ENCODE measurements around the gene IL4I1.

The IL4I1 gene

DNA sequence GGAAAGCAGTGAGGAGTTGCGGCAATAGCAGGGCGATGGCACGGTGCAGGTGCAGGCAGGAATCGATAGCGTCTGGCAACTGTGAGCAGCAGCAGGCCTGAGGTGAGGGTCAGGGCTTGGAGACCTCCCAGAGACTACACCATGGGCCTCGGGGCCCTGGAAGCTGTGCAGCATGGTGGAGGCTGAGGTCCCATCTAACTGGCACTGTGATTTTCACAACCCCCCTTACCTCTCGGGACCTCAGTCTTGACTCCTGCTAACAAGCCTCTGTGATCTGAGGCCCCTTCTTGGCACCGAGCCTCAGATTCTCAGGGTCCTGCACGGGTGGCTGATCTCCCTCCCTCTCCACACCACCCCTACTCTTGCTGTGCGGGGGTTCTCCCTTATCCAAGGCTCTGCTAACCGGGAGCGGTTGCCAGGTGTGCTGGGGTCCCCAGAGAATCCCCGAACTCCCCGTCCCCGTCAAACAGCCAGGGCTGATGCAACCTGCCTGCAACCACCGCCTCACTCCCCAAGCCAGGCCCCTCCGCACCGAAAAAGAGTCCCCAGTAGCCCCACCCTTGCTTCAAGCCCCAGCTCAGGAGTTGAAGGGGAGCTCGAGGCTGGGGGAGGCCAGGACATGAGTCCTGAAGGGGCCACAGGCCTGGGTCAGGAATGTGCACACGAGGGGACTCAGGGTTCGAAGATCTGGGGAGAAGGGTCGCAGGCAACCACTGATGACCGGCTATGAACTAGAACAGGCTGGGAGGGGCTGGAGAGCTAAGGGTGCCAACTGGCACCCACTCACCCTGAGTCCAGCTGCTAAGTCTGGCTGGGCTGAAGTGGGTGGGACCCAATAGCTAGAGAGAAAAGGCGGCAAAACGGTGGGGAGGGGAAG, 27.6 kb upstream of the IL4I1 start:
- DNase-seq (ENCODE audit: low read depth, low spot score), result no peak

DNA sequence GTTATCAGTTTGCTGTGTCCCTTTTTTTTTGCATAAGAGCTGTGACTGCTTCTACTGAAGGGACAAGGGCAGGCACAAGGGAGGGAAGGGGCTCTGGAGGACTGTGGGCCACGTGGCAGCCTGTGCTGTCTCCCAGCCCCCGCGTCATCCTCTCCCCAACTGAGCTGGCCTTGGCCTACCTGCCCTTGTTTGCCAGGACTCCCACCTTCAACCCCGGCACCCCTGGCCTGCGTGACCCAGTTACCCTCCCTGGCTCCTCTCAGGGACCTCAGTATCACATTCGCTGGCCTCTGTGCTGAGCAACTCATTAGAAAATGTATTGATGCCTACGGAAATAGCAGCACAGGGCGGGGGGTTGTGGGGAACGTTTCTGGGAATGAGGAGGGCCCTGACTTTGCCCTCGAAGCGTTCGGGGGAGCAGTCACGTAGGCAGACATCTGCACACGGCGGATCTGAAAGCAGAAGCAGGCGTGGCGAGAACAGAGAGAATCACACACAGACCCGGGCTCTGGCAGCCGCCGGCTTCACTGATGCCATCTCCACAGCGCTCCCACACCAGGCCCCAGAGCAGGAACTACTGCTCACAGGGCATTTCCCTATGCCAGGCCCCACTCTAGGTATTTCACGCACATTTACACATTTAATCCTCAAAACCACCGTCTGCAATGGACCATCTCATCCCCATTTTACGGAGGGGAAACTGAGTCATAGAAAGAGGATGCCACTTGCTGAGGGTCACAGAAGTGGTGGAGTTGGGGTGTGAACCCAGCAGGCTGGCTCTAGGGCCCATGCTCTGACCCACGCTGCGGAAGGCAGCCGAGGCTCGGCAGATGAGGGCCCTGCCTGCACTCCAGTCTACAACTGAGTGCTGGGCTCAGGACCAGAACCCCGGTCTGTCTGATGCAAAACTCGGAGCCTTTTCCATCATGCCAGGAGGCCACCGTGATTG, 26.6 kb upstream of the IL4I1 start:
- no peak for DNase-seq (ENCODE audit: low read depth, low spot score)

DNA sequence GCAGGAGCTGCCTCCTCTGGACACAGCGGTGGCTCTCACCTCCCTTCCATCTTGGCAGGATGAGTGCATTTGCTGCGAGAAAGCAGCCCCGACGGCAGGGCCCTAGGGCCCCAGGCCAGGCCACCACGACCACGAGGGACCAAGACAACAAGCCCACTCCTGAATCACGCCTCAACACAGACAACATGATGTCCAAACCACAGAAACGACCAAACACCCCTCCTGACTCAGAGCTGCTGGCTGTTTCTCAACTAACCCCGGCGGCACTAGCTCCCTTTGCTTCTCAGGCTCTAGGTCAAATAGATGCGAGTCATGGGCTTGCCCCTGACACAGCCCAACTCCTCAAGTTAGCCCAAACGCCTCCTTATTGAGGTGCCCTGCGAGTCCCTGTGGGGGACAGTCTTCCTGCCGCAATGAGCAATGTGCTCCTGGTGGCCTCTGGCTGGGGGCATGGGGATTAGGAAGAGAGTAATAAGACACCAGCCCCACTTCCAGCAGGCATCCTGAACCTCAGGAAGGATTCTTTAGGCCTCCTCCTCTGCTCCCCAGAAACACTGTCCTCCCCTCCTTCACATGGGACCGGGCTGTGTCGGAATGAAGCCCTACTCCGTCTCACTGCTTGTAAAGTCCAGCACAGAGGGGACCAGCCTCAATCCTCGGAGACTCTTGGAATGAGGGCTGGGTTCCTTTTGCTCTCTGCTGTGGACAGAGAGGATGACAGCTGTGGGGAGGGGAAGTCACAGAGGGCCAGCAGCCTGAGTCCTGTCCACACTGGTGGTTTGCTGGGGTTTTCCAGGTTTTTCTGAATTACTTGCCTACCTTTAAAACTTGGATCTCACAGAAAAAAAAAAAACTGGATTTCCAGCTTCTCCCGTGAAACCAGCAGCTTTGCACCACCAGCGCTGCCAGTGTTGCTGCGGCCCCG, 25.4 kb upstream of the IL4I1 start:
- no peak for DNase-seq (ENCODE audit: low read depth, low spot score)

DNA sequence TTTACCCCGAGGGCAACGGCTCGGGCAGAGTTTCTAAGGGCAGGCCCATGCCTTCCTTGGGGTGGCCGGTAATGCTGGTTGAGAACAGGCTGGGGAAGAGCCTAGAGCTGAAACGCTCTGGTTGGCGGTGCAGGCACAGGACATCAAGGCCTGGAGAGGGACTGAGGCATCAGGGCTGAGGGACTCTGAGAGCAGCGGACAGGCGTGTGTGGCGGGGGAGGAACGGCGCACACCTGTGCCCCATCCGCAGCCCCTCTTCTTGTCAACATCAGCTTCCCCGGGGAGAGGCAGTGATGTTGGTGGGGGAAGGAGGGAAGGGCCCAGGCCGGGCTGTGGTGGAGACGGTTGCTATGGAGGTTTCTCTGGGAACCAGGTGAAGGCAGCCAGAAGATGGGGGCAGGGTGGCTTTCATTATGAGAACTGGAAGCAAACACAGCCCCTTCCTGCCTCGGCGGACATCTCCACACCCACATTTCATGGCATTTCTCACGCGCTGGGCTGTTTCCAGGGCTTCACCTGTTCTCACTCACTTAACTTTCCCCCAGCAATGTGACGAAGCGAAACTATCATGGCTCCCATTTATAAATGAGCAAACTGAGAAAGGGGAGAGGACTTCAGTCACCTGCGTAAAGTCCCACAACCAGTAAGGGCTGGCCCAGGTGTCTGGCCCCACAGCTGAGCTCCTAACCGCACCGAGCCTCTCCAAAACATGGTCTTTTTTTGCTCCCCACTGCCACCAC, 24.1 kb upstream of the IL4I1 start:
- no peak for DNase-seq (ENCODE audit: low read depth, low spot score)

DNA sequence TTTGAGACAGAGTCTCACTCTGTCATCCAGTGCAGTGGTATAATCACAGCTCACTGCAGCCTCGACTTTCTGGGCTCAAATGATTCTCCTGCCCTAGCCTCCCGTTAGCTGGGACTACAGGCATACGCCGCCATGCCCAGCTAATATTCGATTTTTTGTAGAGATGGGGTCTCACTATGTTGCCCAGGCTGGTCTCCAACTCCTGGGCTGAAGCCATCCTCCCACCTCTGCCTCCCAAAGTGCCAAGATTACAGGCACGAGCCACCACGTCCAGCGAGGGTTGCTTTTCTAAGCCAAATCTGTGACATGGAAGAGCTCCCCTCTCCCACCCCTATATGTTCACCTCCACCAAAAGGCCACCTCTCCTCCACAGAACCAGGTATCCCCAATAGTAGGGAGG, 21.4 kb upstream of the IL4I1 start:
- DNase-seq (ENCODE audit: low read depth, low spot score), result no peak

DNA sequence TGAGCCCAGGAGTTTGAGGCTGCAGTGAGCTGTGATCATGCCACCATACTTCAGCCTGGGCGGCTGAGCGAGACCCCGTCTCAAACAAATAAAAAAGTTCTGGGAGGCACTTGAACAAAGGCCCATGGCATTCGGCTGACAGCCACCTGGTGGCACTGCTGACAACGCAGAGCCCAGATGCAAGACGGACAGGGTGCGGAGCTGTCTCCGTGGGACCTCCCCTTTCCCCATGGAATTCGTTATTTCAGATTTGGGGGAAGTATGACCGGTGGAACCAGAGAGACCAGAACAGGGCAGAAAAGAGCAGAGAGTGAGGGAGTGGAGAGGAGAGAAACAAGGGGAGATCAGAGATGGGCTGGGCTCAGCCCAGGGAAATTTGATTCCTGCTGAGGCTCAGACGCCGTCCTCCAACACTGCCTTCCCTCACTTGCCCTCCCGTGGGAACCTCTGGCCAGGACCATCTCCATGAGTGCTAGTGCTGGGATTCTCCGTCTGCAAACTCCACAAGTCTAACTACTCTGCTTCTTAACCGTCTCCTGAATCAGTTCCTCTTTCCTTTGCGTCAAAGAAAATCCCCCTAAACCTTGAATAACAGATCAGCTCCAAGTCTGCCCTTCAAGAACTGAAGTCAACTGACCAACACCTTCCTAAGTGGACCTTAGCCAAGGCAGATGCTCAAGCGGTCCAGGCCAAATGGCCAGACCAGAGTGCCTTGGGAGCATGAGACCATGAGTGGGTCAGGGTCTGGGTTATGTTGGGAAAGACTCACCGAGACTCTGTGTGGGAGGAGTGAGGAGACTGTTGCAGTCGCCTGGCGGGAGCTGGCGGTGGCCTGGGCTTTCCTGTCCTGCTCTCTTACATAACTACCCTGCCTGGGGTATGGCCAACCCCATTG, 20.4 kb upstream of the IL4I1 start:
- DNase-seq (ENCODE audit: low read depth, low spot score), result no peak

DNA sequence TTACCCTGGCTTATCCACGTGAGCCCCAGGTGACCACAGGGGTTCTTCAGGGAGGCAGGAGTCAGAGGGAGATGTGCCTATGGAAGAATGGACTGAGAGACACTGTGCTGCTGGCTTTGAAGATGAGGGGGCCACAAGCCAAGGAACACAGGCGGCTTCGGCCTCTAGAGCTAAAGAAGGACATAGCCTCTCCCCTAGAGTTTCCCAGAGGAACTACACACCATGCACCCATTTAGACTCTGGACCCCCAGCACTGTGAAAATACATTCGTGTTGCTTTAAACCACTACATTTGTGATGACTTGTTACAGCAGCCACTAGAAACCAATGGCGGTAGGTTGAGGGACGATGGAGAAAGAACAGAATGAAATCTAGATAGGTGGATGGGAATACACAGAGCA, 18.6 kb upstream of the IL4I1 start:
- DNase-seq (ENCODE audit: low read depth, low spot score), result no peak

DNA sequence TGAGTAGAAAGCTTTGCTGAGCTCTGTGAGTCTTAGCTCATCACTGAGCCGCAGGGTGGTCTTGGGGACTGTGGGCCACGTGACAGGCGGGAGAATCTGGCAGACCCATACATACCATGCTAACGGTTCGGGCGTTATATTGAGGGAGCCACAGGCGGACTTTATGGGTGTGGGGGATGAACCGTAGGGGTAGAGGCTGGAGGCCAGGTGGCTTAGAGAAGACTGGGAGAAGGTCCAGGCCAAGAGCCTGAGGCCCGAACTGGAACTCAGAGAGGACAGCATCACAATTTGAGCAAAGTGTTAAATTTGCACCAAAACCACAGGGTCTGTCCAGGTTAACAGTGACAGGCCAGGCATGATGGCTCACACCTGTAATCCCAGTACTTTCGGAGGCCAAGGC, 17.0 kb upstream of the IL4I1 start:
- DNase-seq (ENCODE audit: low read depth, low spot score), result no peak

DNA sequence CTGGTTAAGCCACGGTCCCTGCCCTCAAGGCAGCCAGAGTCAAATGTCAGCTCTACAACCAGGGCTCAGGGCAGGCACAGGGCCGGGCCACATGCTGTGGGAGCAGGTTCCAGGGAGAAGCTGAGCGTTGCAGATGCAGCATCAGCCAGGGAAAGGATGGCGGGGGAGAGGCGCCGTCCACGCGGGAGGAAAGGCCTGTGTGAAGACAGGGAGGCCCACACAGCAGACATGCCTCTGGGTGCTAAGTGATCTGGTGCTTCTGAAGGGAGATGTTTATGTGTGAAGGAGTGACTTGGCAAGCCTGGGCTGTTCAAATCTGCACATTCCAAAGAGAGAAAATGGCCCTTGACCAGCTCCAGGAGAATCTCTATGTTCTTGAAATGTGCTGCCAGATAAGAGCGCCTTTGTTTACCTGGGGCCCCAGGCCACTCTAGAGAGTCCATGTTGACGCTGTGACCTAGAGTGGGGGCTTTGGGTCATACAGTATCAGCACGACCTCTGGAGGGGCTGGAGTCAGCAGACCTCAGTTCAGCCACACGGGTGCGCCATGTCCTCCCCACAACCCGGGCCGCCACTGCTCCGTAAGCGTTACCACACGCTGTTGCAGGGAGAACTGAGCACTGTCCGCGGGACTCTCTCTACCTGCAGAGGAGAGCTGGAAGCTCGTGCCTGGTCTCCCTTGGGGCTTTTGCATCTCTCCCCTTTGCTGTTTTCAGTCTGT, 16.4 kb upstream of the IL4I1 start:
- DNase-seq (ENCODE audit: low read depth, low spot score), result no peak

DNA sequence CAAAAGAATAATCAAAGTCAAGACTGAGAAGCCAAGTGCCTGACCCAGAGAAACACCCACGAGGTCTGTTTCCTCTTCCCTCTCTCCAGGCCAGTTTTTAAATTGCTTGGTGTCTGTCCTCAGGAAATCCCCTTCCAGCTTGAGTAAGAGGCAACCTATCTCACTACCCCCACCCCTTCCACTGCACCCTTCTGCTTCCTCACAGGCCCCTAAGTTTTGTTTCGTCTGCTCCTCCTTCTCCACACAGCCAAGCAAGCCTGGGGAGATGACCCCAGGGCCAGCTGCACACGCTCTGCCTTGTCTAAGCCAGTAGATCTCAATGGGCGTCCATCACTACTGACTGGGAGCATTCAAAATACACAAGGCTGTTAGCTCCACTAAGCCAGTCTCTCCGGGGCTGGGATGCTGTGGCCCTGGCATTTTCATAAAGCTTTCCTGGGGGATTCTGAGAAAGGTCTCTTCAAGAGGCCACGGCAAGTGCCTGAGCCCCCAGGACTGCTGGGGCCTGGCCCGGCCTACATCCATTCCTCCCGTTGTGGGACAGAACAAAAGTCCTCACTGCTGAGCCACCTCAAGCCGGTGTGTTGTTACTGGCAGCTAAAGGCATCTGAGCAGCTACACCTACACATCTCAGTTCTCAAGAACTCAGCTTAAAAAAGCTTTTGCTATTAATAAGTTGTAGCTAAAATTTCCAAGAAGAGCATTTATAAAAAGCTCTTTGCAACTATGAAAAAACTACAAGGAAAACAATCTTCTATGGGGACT, 14.9 kb upstream of the IL4I1 start:
- no peak for DNase-seq (ENCODE audit: low read depth, low spot score)

DNA sequence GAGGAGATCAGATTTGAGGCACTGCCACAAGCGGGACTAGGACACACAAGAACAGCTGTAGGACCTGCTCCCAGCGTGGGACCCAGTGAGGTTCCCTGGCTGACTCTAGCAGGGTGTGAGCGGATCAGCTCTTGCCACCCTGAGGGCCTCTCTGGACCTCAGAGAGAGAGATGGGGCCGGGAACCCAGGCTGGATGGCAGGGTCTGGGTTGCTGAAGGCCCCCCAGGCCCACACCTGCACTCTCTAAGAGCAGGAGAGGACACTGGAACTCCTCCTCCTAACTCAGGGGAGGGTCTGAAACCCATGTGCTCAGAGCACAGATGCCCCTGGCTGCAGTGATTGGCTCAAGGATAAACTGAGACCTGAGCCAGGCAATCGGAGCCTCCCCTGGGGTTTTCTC, 13.5 kb upstream of the IL4I1 start:
- DNase-seq (ENCODE audit: low read depth, low spot score), result no peak

DNA sequence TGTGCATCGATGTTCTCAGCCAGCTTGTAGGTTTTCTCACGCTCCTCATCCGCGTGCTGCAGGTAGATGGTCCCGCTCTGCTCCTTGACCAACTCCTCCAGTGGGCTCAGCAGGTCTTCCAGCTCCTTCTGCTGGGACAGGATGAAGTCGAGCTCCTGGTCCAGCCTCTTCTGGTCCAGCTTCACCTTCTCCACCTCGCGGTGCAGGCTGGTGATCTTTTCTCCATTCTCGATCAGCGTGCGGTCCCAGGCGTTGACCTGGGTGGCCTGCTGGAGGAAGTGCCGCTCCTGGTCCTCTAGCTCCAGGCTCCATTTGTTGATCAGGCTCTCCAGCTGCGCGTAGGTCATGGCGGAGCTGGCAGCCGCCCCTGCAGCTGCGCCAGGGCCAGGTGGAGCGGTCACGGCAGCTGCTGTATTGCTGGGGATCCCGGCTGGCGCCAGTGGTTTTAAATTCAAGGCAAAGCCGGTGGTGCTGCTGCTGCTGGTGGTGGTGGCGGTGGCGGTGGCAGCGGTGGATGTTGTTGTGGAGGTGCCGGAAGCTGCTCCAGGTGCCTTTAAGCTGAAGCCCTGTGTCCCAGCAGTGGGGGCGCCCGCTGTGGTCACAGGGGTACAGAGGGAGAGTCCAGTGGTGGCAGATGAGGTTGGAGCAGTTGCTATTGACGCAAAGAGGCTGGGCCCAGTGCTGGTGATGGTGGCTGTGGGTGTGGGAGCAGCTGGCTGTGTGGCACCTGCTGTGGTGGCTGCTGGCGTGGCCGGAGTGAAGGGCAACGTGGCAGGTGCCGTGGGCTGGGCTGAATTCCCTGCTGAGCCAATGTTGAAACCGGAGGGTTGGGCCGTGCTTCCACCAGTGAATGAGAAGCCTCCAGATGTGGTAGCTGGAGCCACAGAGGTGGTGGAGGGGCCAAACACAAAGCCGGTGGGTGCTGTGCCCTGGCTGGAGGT, 12.1 kb upstream of the IL4I1 start:
- DNase-seq (ENCODE audit: low read depth, low spot score), result no peak

DNA sequence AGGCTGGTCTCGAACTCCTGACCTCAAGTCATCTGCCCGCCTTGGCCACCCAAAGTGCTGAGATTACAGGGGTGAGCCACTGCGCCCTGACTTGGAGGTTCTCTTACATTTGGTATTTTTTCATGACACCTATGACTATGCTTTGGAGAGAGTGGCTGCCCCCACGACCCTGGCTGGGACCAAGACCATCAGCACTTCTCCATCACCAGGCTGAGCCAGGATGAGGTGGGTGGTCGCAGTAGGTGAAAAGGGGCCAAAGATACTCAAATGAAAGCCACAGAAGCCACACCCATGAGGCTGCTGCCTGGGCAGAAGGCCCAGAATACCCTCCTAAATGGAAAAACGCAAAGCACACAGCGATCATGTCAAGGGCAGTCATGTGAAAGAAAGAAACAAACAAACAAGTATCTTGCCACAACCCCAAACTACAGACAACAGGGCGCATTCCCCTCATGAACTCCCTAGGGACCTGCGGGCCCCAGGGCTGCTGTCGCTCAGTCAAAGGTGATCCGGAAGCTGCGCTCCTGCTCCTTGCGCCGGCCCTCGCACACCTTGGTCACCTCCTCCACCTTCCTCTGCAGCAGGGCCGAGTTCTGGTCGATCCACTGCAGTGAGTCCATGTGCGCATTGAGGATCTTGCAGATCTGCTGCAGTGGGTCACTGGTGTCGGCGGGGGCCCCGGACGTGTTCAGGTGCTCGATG, 11.2 kb upstream of the IL4I1 start:
- no peak for DNase-seq (ENCODE audit: low read depth, low spot score)

DNA sequence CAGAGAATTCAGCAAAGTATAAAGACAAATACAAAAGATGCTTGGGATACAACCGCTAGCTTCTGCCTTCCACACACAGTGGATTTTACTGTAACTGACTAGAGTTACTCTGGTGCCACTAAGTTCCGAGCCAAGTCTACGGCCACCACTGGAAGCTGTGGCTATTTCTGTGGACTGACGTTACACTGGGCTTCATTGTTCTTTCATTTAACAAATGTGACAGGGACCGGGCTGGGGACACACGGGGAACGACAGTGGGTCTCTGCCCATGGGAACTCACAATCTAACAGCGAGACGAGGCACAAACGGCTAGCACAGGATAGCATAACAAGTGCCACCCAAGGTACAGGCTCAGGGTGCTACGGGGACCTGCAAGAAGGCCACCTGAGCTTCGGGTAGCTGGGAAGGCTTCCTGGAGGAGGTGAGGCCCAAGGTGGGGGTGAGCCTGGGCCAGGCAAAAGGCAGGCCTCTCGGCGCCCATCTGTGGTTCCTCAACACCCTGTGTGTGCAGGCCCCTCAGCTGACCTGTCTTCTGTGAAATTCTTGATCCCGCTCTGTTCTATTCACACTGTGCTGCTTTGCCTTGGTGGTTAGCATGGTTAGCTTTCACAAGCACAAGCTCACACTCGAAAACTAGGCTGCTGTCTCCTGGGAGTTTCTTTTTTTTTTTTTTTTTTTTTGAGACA, 10.3 kb upstream of the IL4I1 start:
- DNase-seq (ENCODE audit: low read depth, low spot score), result no peak

DNA sequence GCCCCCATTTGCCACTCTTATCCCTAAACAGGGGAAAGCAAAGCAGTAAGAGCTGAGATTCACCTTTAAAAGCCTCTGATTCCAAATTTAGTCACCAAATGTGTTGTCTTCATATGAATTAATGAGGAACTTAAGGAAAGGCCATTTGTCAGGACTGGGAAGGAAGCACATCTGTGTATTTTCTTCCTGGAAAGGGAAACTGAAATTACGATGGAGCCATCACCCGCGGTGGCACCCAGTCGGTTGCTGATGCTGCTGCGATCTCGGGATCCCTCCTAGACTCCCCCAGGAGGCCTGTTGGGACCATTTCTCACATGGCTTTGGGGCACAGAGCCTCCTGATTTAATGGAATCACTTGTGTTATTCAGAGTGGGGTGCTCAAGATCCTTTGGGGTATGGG, 7.4 kb upstream of the IL4I1 start:
- no peak for DNase-seq (ENCODE audit: low read depth, low spot score)
